Tongue (tissue), 2 donors: ENCODE measurements around the gene SLC28A1. TPM values are rescaled to one million over a fixed set of nuclear protein-coding genes. Genes with fewer than 3 reads are reported as not detected.
"Not testable (repeated sequence)": the region's sequence is repeated elsewhere in the genome, so short reads cannot be mapped to it uniquely, and the experiment has no call there.

ENCODE experiments used
- DNase-seq: peaks from one replicate; pipeline ENCODE4 v3.0.0-alpha.2; 2015
- total RNA-seq: library from RNA; depleted of rRNA; stranded (reverse); fragments of >200 nt; gene quantifications from one replicate; pipeline ENCODE4 v1.2.3, GENCODE V29; 2014

SLC28A1 gene
- total RNA-seq, 1 donor from 2014 or later = not detected

GRCh38 chr15:84862214-84862975 is 22.1 kb upstream of the SLC28A1 start:
- DNase-seq = no peak

GRCh38 chr15:84863565-84864443 is 20.7 kb upstream of the SLC28A1 start:
- DNase-seq = peak; percentile 58

- DNase-seq = no peak
These were observed 20.0 kb upstream of the SLC28A1 start for GRCh38 chr15:84864444-84864795.

GRCh38 chr15:84865074-84865569 is 19.3 kb upstream of the SLC28A1 start:
- DNase-seq = no peak

- DNase-seq = no peak
These were observed 16.2 kb upstream of the SLC28A1 start for GRCh38 chr15:84868037-84868880.

- DNase-seq = no peak
These were observed 15.0 kb upstream of the SLC28A1 start for GRCh38 chr15:84869510-84869909.

GRCh38 chr15:84871428-84871985 is 13.0 kb upstream of the SLC28A1 start:
- DNase-seq = no peak

- no peak for DNase-seq
These were observed 12.2 kb upstream of the SLC28A1 start for GRCh38 chr15:84872009-84872910.

GRCh38 chr15:84873997-84874396 is 10.5 kb upstream of the SLC28A1 start:
- DNase-seq = no peak

GRCh38 chr15:84874981-84875699 is 9.3 kb upstream of the SLC28A1 start:
- DNase-seq = no peak

GRCh38 chr15:84876269-84876668 is 8.2 kb upstream of the SLC28A1 start:
- no peak for DNase-seq

- not testable (repeated sequence) for DNase-seq
These were observed 6.8 kb upstream of the SLC28A1 start for GRCh38 chr15:84877701-84878100.

- peak; percentile 74 for DNase-seq
These were observed 6.0 kb upstream of the SLC28A1 start for GRCh38 chr15:84878504-84878903.

- no peak for DNase-seq
These were observed 5.2 kb upstream of the SLC28A1 start for GRCh38 chr15:84879088-84879780.

GRCh38 chr15:84880007-84880406 is 4.5 kb upstream of the SLC28A1 start:
- no peak for DNase-seq

GRCh38 chr15:84880822-84881519 is 3.5 kb upstream of the SLC28A1 start:
- DNase-seq = no peak

- no peak for DNase-seq
These were observed 3.0 kb upstream of the SLC28A1 start for GRCh38 chr15:84881520-84881830.

- no peak for DNase-seq
These were observed 996 bp upstream of the SLC28A1 start for GRCh38 chr15:84883466-84883865.

GRCh38 chr15:84885801-84886200 is 1.3 kb downstream of the SLC28A1 start:
- no peak for DNase-seq
